ENCODE measurements around the gene GAB2. TPM values are rescaled to one million over a fixed set of nuclear protein-coding genes. Genes with fewer than 3 reads are reported as not detected.

The GAB2 gene
- total and polyA plus RNA-seq, 2 of the 13 experiments (the other 11 are each of a cell fraction or from before 2014, with no cell fraction given) = 4.1 to 8.6 TPM

DNA sequence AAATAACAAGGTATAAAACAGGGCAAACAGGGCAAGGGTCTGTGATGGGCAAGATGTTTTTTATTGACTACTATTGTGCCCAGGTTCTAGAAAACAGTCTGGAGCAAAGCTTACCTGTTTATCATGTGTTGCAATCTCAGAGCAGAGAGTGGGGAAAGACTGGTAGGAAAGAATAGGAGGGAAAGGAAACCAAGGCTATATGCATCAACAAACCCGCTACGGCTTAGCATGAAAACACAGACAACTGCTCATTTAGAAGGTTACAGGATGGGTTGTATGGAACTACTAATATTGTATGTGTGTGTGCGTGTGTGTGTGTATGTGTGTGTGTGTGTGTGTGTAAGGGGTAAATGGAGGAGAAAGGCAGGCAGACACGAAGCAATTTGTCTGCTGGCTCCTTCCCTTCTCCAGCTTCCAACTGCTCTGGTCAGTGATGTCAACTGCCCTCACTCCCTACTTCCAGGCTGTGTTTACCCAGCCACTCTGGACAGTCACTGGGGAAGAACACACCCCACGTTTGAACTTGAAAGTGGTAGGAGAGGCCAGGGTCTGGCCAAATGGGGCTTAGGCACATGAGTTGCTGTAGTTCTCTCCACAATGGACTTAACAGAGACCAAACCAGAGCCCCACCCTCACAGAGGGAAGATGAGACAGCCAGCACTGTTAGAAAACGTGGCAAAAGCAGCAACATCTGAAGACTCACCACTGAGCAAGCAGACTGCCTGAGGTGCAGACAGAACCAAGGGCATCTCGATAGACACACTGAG, 47.0 kb downstream of the GAB2 start (continued):
- TF ChIP-seq THAP8 (CRISPR knock-in tag; IDR thresholded peaks at IDR 0.05; ENCODE audit: borderline replicate concordance) = no peak
- TF ChIP-seq, protein P1, sequence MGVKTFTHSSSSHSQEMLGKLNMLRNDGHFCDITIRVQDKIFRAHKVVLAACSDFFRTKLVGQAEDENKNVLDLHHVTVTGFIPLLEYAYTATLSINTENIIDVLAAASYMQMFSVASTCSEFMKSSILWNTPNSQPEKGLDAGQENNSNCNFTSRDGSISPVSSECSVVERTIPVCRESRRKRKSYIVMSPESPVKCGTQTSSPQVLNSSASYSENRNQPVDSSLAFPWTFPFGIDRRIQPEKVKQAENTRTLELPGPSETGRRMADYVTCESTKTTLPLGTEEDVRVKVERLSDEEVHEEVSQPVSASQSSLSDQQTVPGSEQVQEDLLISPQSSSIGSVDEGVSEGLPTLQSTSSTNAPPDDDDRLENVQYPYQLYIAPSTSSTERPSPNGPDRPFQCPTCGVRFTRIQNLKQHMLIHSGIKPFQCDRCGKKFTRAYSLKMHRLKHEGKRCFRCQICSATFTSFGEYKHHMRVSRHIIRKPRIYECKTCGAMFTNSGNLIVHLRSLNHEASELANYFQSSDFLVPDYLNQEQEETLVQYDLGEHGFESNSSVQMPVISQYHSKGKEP (CRISPR knock-in tag; IDR thresholded peaks at IDR 0.05) = no peak
- no peak for TF ChIP-seq ZNF839 (CRISPR knock-in tag; IDR thresholded peaks at IDR 0.05; ENCODE audit: borderline replicate concordance)
- TF ChIP-seq ZBTB37 (CRISPR knock-in tag; IDR thresholded peaks at IDR 0.05) = no peak
- TF ChIP-seq TRAFD1 (CRISPR knock-in tag; IDR thresholded peaks at IDR 0.05; ENCODE audit: borderline replicate concordance) = no peak
- no peak for TF ChIP-seq ZNF510 (CRISPR knock-in tag; IDR thresholded peaks at IDR 0.05; ENCODE audit: low read depth)
- TF ChIP-seq ZNF619 (CRISPR knock-in tag; IDR thresholded peaks at IDR 0.05) = no peak
- peak; percentile 57 for TF ChIP-seq RARA (CRISPR knock-in tag; IDR thresholded peaks at IDR 0.05)
- TF ChIP-seq ZNF3 (CRISPR knock-in tag; IDR thresholded peaks at IDR 0.05) = no peak
- no peak for TF ChIP-seq ZZZ3 (CRISPR knock-in tag; IDR thresholded peaks at IDR 0.05; ENCODE audit: borderline replicate concordance)
- no peak for TF ChIP-seq FUBP1 (CRISPR knock-in tag; IDR thresholded peaks at IDR 0.05; ENCODE audit: borderline replicate concordance)
- no peak for TF ChIP-seq ETV6 (CRISPR knock-in tag; conservative IDR thresholded peaks at IDR 0.05)
- no peak for TF ChIP-seq ZNF678 (CRISPR knock-in tag; IDR thresholded peaks at IDR 0.05)
- TF ChIP-seq SAP130 (CRISPR knock-in tag; IDR thresholded peaks at IDR 0.05; ENCODE audit: low read depth) = no peak
- TF ChIP-seq ZNF629 (CRISPR knock-in tag; conservative IDR thresholded peaks at IDR 0.05) = no peak
- TF ChIP-seq FOXA3 (CRISPR knock-in tag; IDR thresholded peaks at IDR 0.05) = peak; percentile 49; the same call in 1 of the 2 replicates
- TF ChIP-seq ERF (CRISPR knock-in tag; IDR thresholded peaks at IDR 0.05) = no peak
- no peak for TF ChIP-seq AFF4 (CRISPR knock-in tag; IDR thresholded peaks at IDR 0.05)
